Heart right ventricle (tissue), 16 donors: Measurements from ENCODE around the gene SERPIND1. TPM values are rescaled to one million over a fixed set of nuclear protein-coding genes. Genes with fewer than 3 reads are reported as not detected.

ENCODE experiments used
- ATAC-seq, 8 donors: fragments of 200-7000 bp; cut with Tn5 transposase; one replicate each; pipeline ENCODE4 v1.9.1; 2020; ENCODE audit warnings: mild to moderate bottlenecking in 8 of 8, moderate library complexity in 8 of 8, moderate number of reproducible peaks in 1 of 8
- DNase-seq, 2 donors: peaks; one replicate each; pipeline ENCODE4 v3.0.0-alpha.2; 2020
- H3K27ac ChIP-seq, 10 donors: fragments of 200-600 bp; sonication (generic) in 2 of 10; one replicate each; pipeline versions ENCODE4 v1.5.0 to v1.8.0; 2020 to 2022; ENCODE audit warnings: mild to moderate bottlenecking in 3 of 10
- H3K27me3 ChIP-seq, 7 donors: fragments of 200-600 bp; one replicate each; pipeline ENCODE4 v1.8.0; 2021 to 2022; ENCODE audit warnings: mild to moderate bottlenecking in 2 of 7
- H3K36me3 ChIP-seq, 9 donors: fragments of 200-600 bp; sonication (generic) in 1 of 9; one replicate each; pipeline versions ENCODE4 v1.5.0 to v1.8.0; 2020 to 2022; ENCODE audit warnings: mild to moderate bottlenecking in 2 of 9
- H3K4me1 ChIP-seq, 9 donors: fragments of 200-600 bp; sonication (generic) in 1 of 9; one replicate each; pipeline versions ENCODE4 v1.5.0 to v1.8.0; 2020 to 2022; ENCODE audit warnings: mild to moderate bottlenecking in 4 of 9
- H3K4me3 ChIP-seq, 10 donors: fragments of 200-600 bp; sonication (generic) in 2 of 10; one replicate each; pipeline versions ENCODE4 v1.5.0 to v1.8.0; 2020 to 2022; ENCODE audit warnings: mild to moderate bottlenecking in 7 of 10, moderate library complexity in 2 of 10
- H3K9me3 ChIP-seq, 11 donors: fragments of 200-600 bp in 10 of 11; sonication (generic) in 2 of 11; one replicate each; pipeline versions ENCODE4 v1.5.0 to v1.8.0; 2013 to 2022; ENCODE audit warnings: mild to moderate bottlenecking in 2 of 11, control low read depth in 1 of 11, moderate library complexity in 1 of 11
- CTCF ChIP-seq, 9 donors: fragments of 200-600 bp; sonication (generic) in 2 of 9; IDR thresholded peaks; one replicate each; pipeline versions ENCODE4 v1.5.0 to v1.8.0; 2021 to 2022; ENCODE audit warnings: antibody characterized with exemption in 9 of 9, mild to moderate bottlenecking in 5 of 9, moderate library complexity in 1 of 9
- WGBS, 2 donors: extraction: QIAGEN DNeasy Blood & Tissue Kit; methylation state at CpG; one replicate each; pipeline ENCODE4 v1.1.7; 2013; ENCODE audit warnings: inconsistent platforms in 1 of 2; 5-methylcytosine and 5-hydroxymethylcytosine counted together
- intact Hi-C, 10 donors: fragments of 100-400 bp; cut with DNase I; formaldehyde crosslinking; loops; one replicate each; pipeline versions ENCODE4 v1.11.1 to v1.14.2; 2022
- polyA plus RNA-seq, 2 donors: library from polyadenylated mRNA; stranded (reverse); fragments of 200-250 nt; gene quantifications; one replicate each; pipeline ENCODE4 v1.2.3, GENCODE V29; 2013
- total RNA-seq, 10 donors: library from RNA; stranded (reverse); fragmentation: NEBNext Ultra II Directional in 3 of 10; extraction: Animal tissue kit (Norgen Biotek cat#: 25700) in 3 of 10; gene quantifications; one replicate each; pipeline versions ENCODE4 v1.2.1 to v1.2.4, GENCODE V29; 2021 to 2023
- donor health status: Arrhythmogenic right ventricular cardiomyopathy.
- donor health status: ischemic (EF 13 %, LVEDD 7.1; RV severe dilation, severe dysfunction).
- donor health status: healthy with polysubstance abuse.
- donor health status: DM: no; HTN: yes; CAD: no.
- donor health status: DM: no; HTN: no; CAD: no.
- donor health status: ischemic (EF 25% LVEDD 6.9; RV normal size, moderate dysfunction).
- donor health status: ischemic (EF 25% LVEDD 5.7; RV mildly dilated, moderate dysfunction).
- donor health status: healthy.
- donor health status: DM: yes; HTN: yes; CAD: no.
- donor health status: Ischemic cardiomyopathy.
- donor health status: ischemic (EF 35%, LVEDD 5.7; RV mildly dilated, moderate dysfunction).
- donor health status: nonischemic (EF 11% LVEDD 7.7; RV severe dilation, severe dysfunction).
- donor health status: DM: yes; HTN: yes; CAD: no.
- donor health status: PGD.
- donor health status: ischemic (EF 29% LVEDD 5.4; RV normal size, mild dysfunction).
- donor health status: nonischemic (EF 23%, LVEDD 6.1; RV moderate dilation, normal function).

Gene SERPIND1
- total and polyA plus RNA-seq, 12 donors, result 0.07 to 0.26 (median 0.09) TPM; not detected in 7

- DNase-seq, result no peak
- Histone ChIP-seq H3K4me3 (no peak overlapping the region), H3K27me3 (no peaks in the 10 kb centered on the region), H3K36me3 (peaks cover 0 to 96% (median 39%) of the 10 kb centered on the region in 9 donors), H3K9me3 (no peaks in the 10 kb centered on the region), H3K27ac (no peak overlapping the region), H3K4me1 (peaks cover 0 to 4% (median 0%) of the 10 kb centered on the region in 9 donors)
- intact Hi-C loops, result no loop called here
- 82 to 89% methylated on average over 3 of the region's 3 CpGs for WGBS, 2 donors
- peak in 2 of 8 donors; percentile 22 to 31 for ATAC-seq
- TF ChIP-seq CTCF (IDR thresholded peaks at IDR 0.05), result no peak
These were observed 19.2 kb downstream of the SERPIND1 start for GRCh38 chr22:20792966-20793728.

- H3K27me3 ChIP-seq, result no peaks in the 10 kb centered on the region
- no peak overlapping the region for H3K4me3 ChIP-seq
- DNase-seq, result no peak
- no peaks in the 10 kb centered on the region for H3K4me1 ChIP-seq
- intact Hi-C loops, result no loop called here
- WGBS, 2 donors, result 79 to 87% methylated on average over 13 of the region's 13 CpGs
- no peak for TF ChIP-seq CTCF (IDR thresholded peaks at IDR 0.05)
- no peak overlapping the region for H3K27ac ChIP-seq
- ATAC-seq, result no peak
- no peaks in the 10 kb centered on the region for H3K9me3 ChIP-seq
- peaks cover 0 to 96% (median 47%) of the 10 kb centered on the region in 9 donors for H3K36me3 ChIP-seq
These were observed 20.1 kb downstream of the SERPIND1 start for GRCh38 chr22:20793748-20794649.

DNA sequence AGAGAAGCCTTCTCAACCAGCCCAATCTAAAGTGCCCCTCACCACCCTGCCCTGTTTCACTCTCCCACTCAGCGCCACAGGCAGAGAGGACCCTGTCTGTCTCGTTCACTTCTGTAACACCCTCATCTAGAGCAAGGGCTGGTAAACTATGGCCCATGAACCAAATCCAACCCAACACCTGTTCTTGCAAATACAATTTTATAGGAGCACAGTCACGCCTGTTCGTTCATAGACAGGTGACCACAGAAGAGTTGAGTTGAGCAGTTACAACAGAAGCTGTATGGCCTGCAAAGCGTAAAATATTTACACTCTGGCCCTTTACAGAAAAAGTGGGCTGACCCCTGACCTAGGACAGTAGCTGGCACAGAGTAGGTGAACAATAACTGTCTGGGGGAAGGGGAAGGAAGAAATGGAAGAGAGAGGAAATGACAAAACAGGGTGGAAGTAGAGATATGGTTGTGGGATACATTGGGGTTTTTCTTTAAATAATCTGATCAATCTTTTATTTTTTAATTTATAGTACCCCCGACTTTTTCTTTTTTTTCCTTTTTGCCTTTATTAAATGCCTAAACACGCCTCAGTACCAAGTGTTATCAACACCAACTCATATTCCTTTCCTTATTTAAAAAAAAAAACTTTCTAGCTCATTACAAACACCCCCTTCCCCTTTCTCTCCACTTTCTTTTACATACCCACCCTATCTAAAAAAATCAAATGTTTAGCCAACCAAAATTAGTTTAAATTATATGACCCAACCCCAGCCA is 20.9 kb downstream of the SERPIND1 start:
- Histone ChIP-seq H3K27ac (no peak overlapping the region), H3K4me1 (no peaks in the 10 kb centered on the region), H3K4me3 (no peak overlapping the region), H3K9me3 (no peaks in the 10 kb centered on the region), H3K36me3 (peaks cover 0 to 96% (median 56%) of the 10 kb centered on the region in 9 donors), H3K27me3 (no peaks in the 10 kb centered on the region)
- DNase-seq (no peak), ATAC-seq (no peak)
- WGBS, 2 donors, result 93 to 95% methylated on average over 7 of the region's 7 CpGs
- intact Hi-C loops, result no loop called here
- no peak for TF ChIP-seq CTCF (IDR thresholded peaks at IDR 0.05)

- no peak for DNase-seq
- H3K9me3 ChIP-seq, result no peaks in the 10 kb centered on the region
- no peak overlapping the region for H3K27ac ChIP-seq
- peaks cover 0 to 100% (median 72%) of the 10 kb centered on the region in 9 donors for H3K36me3 ChIP-seq
- H3K4me3 ChIP-seq, result no peak overlapping the region
- ATAC-seq, result no peak
- 93 to 95% methylated on average over 8 of the region's 8 CpGs for WGBS, 2 donors
- no peaks in the 10 kb centered on the region for H3K27me3 ChIP-seq
- no peak for TF ChIP-seq CTCF (IDR thresholded peaks at IDR 0.05)
- intact Hi-C loops, result no loop called here
- H3K4me1 ChIP-seq, result no peaks in the 10 kb centered on the region
These were observed 22.8 kb downstream of the SERPIND1 start for GRCh38 chr22:20796731-20797130.
